Measurements from ENCODE around the gene ST3GAL5. TPM values are rescaled to one million over a fixed set of nuclear protein-coding genes. Genes with fewer than 3 reads are reported as not detected.

ST3GAL5 gene
- total and polyA plus RNA-seq, 8 donors = 58.4 to 108 (median 93.9) TPM

DNA sequence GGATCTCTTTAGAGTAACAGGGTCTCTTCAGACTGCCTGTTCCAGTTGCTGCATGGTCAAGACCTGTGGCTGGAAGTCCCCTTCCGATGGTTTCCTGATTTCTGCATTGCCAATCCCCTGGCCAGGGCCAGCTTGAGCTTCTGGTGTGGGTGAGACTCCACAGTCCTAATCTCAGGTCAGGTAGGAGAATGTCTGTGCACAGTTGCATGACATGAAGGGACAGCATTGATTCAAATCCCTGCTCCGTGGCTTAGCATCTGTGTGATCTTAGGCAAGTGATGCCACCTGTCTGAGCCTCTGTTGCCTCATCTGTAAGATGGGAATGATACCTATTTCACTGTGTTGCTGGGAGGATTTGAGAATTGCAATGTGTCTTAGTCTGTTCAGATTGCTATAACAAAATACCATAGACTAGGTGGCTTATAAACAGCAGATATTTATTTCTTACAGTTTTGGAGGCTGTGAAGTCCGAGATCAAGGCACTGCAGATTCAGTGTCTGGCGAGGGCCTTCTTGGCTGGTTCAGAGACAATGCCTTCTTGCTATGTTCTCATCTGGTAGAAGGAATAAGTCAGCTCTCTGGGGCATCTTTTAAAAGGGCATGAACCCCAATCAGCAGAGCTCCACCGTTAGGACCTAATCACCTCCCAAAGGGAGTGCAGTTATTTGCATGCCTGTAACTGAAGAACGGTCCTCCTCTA lies 68.8 kb downstream of the ST3GAL5 start:
- Histone ChIP-seq H3K4me3 (no peak overlapping the region), H3K9me3 (no peaks in the 10 kb centered on the region), H3K27ac (no peak overlapping the region), H3K27me3 (no peaks in the 10 kb centered on the region), H3K36me3 (no peaks in the 10 kb centered on the region), H3K4me1 (no peaks in the 10 kb centered on the region)
- DNase-seq (no peak), ATAC-seq (no peak)
- intact Hi-C loops (cut with DNase I) = no loop called here
- TF ChIP-seq, protein P1, sequence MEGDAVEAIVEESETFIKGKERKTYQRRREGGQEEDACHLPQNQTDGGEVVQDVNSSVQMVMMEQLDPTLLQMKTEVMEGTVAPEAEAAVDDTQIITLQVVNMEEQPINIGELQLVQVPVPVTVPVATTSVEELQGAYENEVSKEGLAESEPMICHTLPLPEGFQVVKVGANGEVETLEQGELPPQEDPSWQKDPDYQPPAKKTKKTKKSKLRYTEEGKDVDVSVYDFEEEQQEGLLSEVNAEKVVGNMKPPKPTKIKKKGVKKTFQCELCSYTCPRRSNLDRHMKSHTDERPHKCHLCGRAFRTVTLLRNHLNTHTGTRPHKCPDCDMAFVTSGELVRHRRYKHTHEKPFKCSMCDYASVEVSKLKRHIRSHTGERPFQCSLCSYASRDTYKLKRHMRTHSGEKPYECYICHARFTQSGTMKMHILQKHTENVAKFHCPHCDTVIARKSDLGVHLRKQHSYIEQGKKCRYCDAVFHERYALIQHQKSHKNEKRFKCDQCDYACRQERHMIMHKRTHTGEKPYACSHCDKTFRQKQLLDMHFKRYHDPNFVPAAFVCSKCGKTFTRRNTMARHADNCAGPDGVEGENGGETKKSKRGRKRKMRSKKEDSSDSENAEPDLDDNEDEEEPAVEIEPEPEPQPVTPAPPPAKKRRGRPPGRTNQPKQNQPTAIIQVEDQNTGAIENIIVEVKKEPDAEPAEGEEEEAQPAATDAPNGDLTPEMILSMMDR (IDR thresholded peaks at IDR 0.05) = no peak

DNA sequence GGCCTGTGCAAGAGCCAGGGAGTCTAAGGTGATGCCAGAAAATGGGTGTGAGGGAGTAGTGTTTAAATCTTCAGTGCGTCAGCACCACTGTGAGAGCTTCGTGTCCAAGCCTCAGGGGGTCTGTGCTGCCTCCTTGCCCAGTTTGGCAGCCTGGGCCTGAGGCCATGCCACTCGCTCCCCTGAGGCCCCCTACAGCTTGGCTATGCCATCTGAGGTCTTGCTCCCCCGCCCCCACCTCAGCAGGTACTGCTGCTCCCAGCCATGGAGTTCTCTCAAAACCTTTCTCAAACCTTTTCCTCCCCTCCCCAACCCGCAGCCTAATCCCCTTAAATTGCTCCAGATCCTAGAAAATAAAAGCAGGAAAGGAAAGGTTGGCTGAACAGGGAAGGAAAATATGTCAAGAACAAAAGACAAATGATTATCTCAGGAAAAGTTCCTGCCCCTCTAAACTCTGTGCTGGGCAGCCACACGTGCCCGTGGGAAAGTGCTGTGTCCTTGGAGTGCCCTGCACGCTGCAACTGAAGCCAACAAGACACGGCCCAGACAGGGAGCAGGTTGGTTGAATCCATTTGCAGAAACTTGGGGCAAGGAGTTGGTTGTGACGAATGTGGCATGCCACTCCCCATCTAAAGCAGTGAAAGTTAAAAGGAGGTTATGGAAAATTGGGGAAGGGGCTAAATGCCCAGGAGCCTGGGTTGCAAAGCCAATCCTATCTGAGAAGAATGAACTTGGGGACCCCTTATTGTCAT lies 73.8 kb downstream of the ST3GAL5 start:
- no peak for DNase-seq

GRCh38 chr2:85813982-85814801 lies 74.6 kb downstream of the ST3GAL5 start:
- H3K27ac ChIP-seq = no peak overlapping the region
- no peak overlapping the region for H3K4me3 ChIP-seq
- no peaks in the 10 kb centered on the region for H3K36me3 ChIP-seq
- no peaks in the 10 kb centered on the region for H3K27me3 ChIP-seq
- intact Hi-C loops (cut with DNase I) = loop anchor here in 1 of 2 donors (5.0 kb wide), 2 partner anchors 82 to 172 kb away; no protein-coding TSS in a partner anchor
- TF ChIP-seq, protein P1 (IDR thresholded peaks at IDR 0.05) = peak; percentile 90 to 95
- ATAC-seq = peak; percentile 95
- peaks cover 10 to 22% of the 10 kb centered on the region in 2 donors for H3K4me1 ChIP-seq
- DNase-seq = peak; percentile 80 to 98 (median 91)
- no peaks in the 10 kb centered on the region for H3K9me3 ChIP-seq

More for the DNA sequence above, 73.8 kb downstream of the ST3GAL5 start:
- no peaks in the 10 kb centered on the region for H3K27me3 ChIP-seq
- H3K27ac ChIP-seq = no peak overlapping the region
- H3K9me3 ChIP-seq = no peaks in the 10 kb centered on the region
- TF ChIP-seq, protein P1 (IDR thresholded peaks at IDR 0.05) = no peak
- no peak overlapping the region for H3K4me3 ChIP-seq
- intact Hi-C loops (cut with DNase I) = loop anchor here in 1 of 2 donors (5.0 kb wide), 2 partner anchors 83 to 173 kb away; no protein-coding TSS in a partner anchor
- peaks cover 10 to 22% of the 10 kb centered on the region in 2 donors for H3K4me1 ChIP-seq
- no peak for ATAC-seq
- no peaks in the 10 kb centered on the region for H3K36me3 ChIP-seq

DNA sequence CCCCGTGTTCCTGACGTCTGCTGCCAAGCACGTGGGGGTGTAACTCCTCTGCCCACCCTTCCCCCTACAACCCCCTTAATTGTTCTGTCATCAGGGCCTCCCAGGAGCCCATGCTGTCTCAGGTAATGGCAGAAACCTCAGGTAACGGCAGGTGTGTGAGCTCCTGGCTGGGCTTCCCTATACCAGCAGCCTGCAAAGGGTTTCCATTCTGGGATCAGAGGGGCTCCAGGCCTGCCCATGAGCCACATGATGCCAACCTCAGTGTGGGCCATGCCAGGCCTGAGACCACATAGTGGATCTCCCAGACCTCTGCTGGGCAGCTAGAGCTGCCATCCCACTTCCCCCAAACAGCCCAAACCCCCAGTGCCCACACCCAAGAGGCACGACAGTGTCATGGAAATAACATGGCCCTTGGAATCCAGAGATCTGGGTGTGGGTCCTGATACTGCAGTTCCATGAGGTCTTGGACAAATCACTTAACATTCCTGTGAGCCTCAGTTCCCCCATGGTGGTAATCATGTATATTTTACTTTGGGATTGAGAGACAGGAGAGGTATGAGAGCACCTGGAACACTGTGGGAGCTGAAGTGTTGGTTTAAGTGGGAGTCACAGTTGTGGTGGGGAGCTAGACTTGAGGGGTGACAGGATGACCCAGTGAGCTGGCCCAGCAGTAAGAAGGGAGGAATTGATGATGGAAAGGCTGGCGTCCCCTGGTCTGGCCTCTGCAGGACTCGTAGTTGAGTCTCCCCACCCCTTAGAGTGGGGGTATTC lies 75.4 kb downstream of the ST3GAL5 start:
- H3K27me3 ChIP-seq = no peaks in the 10 kb centered on the region
- no peak overlapping the region for H3K4me3 ChIP-seq
- ATAC-seq (no peak), DNase-seq (no peak)
- peaks cover 10 to 22% of the 10 kb centered on the region in 2 donors for H3K4me1 ChIP-seq
- no peak overlapping the region for H3K27ac ChIP-seq
- H3K36me3 ChIP-seq = no peaks in the 10 kb centered on the region
- intact Hi-C loops (cut with DNase I) = loop anchor here in 1 of 2 donors (5.0 kb wide), 2 partner anchors 81 to 171 kb away; no protein-coding TSS in a partner anchor
- TF ChIP-seq, protein P1 (IDR thresholded peaks at IDR 0.05) = no peak
- no peaks in the 10 kb centered on the region for H3K9me3 ChIP-seq
